Measurements from ENCODE around the gene SLC6A19. TPM values are rescaled to one million over a fixed set of nuclear protein-coding genes. Genes with fewer than 3 reads are reported as not detected.

SLC6A19 gene
- polyA plus RNA-seq, 3 donors = 50.8 to 77.3 (median 71.8) TPM

DNA sequence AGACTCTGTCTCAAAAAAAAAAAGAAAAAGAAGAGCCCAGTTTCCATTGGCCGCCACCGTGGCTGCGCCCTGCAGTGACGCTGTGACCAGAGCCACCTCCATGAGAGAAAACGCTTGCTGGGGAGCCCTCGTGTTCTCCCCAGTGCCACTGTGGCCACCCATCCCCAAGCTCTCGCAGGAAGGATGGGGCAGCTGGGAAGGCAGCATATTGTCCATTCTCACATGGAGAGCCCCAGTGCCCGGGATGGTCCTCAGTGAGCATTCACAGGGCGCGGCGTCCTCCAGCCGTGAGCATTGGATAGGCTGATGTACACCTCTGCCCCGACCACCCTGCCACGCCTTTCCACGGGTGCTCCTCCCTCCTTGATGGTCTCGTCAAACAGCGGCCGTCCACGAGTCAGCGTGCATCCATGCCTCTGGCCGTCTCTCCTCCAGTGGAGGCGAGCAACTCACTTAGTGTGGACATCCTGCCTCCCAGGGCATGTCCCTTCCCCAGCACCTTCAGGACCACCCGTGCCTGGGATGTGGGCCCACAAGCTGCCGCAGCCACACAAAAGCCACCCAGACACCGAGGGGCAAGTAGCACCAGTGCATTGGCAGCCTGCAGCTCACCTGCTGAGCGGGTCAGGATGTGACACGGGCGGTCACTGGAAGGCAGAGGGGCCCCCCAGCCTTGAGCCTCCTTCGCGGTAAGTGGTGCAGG, 23.4 kb upstream of the SLC6A19 start:
- DNase-seq = no peak

DNA sequence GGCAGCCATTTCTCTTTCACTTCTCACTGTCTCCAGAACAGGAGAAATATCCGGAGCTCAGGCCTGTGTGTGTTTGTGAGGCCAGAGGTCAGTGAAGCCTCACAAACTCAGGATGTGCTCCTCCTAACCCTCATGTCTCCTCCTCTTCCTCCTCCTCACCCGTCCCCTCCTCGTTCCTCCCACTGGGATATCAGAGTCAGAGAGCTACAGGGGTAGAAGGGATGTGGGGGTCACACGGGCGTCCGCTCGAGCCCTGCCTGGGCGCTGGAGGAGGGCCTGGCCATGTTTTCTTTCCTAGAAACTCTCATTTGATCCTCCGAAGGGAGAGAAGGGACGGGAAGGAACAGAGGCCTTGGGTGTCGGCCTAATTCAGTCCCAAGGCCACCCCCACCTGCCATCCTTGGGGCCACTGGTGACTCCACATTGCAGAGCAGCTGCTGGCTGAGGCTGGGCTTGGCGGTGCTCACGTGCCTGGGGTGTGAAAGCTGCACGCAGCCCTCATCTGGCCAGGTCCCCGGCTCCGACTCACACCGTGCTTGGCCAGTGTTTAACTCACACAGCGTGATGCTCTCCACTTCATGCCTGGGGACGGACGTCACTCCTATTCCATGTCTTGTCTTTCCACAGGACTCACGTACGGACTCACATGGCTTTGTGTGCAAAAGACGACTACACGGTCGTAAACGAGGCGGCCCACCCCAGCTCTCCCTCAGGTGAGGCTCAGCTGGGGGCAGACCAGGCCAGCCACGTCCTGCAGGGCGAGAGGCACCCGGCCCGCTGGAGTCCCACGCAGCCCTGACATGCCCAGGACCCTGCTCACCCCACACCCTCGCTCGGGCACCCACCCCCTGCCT, 22.6 kb upstream of the SLC6A19 start:
- no peak for DNase-seq

DNA sequence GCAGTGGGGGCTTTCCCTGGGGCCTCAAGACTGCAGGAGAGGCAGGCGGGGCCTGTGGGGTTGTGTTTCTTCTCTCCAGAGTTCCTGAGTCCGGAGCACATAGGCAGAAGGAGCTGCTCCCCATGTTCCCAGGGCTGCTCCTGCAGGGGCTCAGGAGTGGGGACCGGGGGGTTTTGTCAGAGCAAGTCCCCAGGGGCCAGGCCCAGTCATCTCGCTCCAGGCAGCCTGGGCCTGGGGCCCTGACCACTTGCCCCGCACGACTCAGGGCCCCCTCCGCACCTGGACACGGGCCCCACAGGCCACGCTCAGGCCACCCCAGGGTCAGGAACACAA, 22.0 kb upstream of the SLC6A19 start:
- DNase-seq = no peak

DNA sequence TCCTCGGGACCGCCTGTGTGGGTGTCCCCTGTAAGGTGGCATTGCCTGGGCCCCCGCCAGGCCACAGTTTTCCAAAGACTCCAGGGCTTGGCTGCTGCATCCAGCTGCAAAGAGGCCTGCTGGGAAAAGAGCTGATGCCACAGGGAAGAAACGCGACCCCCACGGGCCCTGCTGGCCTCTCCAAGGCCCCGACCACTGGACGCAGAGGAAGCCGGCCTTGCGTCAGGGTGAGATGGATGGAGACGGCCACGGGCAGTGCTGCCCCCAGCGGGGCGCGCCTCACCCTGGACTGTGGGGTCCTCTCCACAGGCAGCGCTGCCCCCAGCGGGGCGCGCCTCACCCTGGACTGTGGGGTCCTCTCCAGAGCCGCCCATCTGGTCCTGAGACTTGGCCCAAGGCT, 21.3 kb upstream of the SLC6A19 start:
- DNase-seq = no peak

DNA sequence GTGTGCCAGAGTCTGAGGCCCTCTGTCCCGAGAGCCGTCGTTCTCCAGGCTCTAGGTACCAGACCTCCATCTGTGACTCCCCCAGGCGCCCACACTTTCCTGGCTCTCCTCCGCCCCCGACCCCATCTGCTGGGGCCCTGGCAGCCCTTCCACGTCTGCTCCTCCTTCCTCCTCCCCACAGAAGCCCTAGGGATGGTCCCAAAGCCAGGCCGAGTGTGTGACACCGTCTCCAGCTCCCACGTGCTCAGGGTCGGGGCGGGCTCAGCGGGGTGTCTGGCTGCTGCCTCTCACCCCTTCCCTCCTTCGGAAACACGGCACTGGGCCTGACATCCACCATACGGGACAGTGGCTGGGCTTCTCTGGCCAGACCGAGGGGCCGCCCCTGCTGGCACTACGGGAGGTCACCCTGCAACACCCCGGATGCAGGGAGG, 20.5 kb upstream of the SLC6A19 start:
- DNase-seq = no peak

DNA sequence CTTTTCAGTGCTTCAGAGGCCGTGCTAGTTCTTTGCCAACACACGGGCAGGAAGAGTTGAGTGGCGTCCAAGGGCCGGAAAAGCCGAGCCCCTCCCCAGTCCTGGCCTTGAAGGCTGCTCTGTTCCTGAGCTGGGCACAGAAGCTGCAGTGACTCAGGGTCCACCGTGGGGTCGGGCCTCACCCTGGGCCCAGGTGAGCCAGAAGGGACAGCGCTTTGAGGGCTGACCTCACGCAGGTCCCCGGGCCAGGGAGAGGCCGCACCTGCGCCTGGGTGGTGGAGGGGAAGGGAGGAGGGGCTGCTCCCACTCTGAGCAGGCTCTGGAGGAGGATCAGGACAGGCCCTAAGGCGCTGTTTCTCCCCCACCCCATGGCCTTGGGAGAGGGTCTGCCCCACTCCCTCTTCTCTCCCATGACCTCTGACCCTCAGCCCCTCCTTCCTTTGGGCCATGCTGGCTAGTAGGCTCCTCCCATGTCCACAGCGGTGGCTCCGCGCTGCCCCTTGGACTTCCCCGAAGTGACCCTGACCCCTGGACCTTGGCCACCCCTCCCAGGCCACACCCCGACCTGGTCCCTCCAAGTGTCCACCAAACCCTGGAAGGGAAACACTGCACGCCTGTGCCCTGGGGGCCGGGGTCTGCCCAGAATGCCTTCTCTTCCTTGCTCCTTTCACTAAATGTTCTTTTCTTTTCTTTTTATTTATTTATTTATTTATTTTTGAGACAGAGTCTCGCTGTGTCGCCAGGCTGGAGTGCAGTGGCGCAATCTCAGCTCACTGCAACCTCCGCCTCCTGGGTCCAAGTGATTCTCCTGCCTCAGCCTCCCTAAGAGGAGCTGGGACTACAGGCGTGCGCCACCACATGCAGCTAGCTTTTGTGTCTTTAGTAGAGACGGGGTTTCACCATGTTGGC, 19.7 kb upstream of the SLC6A19 start:
- no peak for DNase-seq

DNA sequence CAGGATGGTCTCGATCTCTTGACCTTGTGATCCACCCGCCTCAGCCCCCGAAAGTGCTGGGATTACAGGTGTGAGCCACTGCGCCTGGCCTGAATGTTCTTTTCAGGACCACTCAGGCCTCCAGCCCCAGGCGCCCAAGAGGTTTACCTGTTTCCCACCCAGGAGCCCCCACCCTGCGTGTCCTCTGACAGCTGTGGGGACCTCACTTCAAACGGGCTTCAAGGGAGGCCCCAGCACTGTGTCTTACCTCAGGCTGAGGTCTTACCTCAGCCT, 19.1 kb upstream of the SLC6A19 start:
- no peak for DNase-seq

DNA sequence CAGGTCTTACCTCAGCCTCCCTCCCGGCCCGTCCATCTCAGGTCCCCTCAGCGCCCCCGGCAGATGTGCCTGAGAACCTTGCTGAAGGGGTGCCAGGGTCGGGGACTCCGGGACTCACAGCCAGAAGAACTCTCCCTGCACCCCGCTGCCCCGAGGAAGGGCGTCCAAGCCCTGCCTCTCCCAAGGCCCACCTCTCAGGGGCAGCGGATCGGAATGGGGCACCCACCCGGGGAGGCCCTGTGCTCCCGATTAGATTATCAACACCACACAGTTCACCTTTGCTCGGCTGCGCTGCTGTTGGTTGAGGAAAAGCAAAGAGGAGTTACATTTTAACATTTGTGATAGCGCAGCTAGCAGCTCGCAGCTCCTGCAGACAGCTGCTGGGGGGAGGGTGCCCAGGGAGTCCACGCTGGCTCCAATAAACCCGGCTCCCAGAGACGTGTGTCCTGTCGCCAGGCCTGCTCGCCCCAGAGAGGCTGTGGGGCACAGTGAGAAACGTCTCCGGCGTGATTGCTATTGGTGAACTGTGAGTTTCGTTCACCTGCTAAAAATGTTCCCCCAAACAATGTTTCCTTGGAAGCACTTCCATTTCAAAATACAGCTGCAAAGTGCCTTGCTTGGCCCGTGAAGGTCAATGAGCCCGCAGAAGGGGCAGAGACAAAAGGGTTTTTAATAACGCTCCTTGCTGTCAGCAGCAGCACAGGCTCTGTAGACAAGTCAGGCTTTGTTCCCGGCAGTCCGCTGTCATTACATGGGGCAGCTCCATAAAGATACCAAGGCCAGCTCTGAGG, 18.6 kb upstream of the SLC6A19 start:
- no peak for DNase-seq

DNA sequence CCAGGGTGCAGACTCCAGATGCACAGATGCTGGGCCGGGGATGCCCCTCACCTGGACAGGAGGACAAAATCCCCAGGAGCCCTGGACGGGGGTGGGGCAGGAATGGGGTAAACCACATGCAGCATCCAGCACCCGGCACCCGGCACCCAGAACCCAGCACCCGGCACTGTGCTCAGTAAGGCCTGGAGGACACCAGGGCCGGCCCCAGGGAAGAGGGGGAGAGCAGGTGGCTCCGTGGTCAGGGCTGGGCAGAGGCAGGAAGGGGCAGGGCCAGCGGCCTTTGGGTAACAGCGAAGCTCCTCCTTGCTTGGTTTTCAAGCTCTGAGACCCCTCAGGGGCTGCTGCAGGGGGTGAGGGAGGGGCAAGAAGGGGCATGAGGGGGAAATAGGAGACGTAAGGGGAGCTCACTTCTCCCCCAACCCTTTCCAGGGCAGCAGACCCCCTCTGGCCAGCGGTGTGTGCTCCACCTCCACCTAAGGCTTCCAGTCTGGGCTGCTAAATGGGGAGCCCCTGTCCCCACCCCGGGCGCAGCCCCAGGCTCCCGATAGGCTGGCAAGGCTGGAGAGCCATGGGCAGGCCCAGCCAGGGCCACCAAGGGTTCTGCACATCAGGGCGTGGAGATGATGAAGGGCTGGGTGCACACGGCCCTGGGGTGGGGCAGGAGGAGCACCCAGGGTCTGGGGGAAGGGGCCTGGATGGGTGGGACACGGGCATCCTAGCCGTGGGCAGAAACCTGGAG, 17.8 kb upstream of the SLC6A19 start:
- DNase-seq = no peak

DNA sequence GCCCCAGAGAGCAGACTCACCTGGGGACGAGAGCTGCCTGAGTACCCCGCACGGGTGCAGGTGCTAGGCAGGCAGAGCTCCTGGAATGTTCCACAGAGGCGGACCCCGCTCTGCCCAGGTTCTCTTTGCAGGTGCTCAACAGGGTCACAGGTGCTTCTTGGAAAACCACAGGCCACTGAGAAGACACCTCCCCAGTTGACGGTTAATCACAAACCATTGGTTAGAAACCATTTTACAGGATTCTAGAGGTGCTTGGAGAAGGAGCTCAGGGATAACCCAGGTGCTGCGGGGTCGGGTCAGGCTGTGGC, 17.3 kb upstream of the SLC6A19 start:
- DNase-seq = no peak

DNA sequence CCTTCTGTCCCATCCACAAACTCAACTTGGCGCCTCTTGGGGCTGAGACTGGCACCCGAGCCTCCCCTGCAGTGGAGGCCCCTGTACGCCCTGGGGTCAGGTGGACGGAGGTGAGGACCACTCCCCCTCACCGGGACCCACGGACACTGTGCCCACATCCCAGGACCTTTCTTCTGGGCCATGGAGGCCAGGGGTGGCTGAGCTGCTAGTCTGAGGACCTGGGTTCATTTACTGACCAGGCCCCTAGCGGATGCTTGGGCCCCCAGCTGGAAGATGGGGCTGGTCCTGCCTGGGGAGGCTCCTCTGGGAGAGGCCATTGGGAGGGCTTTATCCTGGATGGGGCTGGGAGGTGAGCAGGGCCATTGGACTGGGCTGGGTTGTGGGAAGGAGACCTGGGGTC, 16.9 kb upstream of the SLC6A19 start:
- DNase-seq = no peak

DNA sequence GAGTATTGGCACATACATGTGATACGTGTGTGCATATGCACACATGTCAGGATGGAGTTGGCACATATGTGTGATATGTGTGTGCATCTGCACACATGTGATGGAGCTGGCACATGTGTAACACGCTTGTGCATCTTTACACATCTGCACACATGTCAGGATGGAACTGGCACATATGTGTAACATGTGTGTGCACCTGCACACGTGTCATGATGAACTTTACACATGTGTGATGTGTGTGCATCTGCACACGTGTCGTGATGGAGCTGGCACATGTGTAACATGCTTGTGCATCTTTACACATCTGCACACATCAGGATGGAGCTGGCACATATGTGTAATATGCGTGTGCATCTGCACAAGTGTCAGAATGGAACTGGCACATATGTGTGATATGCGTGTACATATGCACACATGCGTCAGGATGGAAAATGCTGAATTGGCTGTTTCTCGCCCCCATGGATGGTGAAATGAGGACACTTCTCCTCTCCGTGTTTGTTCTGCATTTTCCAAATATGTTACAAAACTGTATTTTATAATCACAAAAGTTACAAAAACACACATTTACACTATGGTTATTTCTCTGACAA, 16.3 kb upstream of the SLC6A19 start:
- no peak for DNase-seq

DNA sequence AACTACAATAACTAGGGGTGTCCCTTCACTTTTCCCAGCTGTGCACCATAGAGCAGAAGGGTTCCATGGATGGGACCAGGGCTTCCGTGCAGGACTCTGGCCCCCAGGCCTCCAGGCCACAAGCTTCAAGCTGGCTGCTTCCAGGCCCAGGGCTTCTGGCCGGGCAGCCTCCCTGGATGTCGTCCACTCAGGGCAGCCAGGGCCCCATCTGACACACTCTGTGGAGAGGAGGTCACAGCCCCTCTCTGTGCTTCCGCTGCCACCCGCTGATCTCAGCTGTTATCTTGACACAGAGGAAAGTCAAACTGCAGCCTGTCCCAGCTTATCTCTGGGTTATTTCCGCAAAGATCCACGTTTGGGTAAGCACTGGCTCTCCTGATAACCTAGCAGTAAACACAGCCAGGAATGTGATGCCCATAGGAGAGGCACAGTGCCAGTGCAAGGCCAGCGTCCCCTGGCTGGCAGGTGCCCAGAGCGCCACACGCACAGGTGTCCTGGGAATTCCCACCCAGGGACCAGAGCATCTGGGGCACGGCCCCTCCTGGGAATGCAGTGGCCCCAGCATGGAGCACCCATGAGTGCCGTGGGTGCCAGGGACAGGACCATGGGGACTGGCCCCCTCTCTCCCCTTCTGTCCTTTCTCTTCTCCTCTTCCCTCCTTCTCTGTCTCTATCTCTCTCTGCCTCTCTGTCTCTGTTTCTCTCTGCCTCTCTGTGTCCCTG, 15.6 kb upstream of the SLC6A19 start:
- no peak for DNase-seq

DNA sequence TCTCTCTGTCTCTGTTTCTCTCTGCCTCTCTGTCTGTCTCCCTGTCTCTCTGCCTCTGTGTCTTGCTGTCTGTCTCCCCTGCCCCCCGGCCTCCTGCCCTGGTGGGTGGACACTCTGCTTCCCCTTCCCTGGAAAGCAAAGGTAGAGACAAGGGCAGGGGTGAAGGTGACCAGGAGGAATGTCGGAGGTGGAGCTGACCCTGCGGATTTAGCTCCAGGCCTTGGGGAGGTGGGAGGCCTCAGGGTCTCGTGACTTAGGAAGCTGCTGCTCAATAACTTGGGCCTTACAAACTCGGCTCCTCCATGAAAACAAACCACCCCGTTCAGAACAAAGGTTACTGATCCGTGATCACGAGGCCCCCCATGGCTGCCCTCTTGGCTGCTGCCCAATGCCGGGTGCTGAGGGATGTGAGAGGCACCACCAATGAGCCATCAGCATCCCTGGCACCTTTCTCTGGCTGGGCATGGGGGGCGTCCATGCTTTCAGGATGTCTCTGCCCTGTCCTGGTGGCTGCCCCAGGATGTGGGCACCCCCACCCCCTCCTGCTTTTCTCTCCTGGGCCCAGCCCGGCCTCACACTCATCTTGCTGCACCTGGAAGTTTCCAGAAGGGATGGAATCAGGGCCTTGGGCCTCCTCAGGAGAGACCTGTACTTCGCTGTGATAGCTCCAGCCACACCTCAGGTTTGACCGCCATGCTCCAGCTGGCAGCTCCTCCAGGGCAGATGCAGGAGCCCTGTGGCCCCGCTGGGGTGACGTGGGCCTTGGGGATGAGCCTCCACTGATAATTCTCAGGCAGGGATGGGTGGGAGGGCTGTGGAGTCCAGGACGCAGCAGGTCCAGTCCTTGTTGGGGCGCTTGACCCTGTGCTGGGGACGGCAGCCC, 14.8 kb upstream of the SLC6A19 start:
- DNase-seq = no peak

DNA sequence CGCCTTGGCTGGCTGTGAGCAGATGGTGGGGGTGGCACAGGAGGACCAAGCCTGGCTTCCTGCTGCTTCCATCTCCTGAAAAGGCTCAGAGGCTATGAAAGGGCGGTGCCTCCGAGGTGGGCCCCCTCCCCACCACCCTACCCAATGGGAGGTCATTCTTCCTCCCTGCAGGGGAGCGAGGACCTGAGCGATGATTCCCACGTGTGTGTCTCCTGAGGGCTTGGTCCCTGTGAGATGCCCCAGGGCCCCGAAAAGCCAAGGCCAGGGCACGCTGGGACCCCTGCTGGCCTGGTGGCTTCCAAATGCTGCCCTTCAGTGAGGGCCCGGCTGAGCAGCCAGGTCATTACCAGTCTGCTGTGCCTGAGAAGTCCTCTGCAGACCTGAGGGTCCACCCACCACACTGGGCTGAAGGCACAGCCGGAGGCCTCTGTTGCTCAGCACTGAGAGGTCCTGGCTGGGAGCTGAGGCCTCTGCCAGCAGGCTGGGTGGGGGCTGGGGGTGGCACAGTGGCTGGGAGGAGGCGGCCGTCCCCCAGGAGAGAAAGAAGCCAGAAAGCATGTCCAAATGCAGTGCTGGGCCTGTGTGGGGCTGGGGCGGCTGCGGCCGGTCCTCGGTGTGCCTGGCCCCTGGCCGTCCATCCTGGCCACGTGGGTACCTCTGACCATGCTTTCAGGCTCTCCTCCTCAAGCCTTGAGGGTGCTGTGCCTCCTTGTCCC, 14.0 kb upstream of the SLC6A19 start:
- no peak for DNase-seq

DNA sequence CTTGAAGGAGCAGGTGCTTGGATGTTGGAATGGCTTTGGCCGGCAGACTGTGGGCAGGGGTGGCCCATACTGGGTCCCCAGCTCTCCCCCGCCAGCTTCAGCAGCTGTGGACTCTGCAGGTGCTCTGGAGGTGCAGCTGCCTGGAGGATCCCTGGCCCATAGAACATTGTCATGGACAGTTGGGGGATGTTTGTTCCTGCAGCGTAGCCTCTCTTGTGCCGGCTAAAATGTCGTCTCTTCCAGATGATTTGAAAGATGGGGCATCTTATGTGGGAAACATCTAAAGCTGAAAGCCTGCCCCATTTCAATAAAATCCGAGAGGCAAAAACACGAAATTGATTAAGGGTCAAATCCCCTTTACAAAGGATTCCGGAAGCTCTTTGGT, 13.5 kb upstream of the SLC6A19 start:
- DNase-seq = no peak

DNA sequence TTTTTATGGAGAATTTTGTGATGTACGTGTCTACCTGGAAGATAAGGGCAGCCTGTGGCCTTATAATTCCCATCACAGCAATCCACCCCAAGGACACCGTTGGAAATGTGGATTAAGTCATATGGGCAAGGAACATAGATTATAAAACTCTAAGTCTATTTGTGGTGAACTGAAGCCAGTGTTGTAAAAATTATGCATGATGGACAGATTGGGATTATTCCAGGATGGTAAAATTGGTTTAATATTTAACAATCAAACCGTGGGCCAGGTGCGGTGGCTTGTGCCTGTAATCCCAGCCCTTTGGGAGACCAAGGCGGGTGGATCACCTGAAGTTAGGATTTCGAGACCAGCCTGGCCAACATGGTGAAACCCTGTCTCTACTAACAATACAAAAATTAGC, 12.9 kb upstream of the SLC6A19 start:
- no peak for DNase-seq

DNA sequence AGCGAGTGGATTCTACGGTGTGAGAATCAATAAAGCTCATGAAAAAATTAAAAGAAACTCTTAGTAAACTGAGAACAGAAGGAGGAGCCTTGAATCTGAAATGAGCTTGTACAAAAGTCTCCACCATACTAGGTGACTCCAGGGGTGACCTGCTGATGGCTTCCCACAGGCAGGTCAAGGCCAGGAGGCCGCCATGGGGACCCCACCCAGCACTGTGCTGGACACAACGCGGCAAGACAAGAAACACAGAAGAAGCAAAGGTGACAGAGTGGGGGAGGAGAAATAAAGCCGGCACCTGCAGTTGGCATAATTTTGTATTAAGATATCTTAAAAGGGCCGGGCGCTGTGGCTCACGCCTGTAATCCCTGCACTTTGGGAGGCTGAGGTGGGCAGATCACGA, 12.1 kb upstream of the SLC6A19 start:
- DNase-seq = no peak

DNA sequence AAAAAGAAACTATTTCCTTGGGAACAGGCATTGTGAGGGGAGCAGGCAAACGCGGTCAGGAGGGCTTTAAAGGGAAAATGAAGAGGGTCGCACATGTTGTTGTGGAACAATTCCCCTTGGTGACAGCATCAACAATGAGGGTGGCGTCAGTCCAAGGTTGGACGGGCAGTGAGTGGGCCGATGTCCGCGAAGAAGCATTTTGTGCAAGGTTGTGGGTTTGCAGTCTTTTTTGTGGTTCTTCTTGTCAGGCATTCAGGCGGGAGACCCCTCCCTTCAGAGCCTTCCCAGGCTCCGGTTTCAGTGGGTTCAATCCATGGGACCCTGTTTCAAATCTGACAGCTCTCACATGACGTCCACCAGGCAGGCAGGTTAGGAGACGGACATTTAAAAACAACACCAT, 11.1 kb upstream of the SLC6A19 start:
- no peak for DNase-seq
